Stimulated activated CD8-positive, alpha-beta memory T cell treated with anti-CD3 and anti-CD28 coated beads, Interleukin-12 subunit alpha, Interleukin-12 subunit beta, amount 100 ng/mL, for 1 hour (primary cell): ENCODE results near the gene PA2G4.
"Not testable (repeated sequence)": the region's sequence is repeated elsewhere in the genome, so short reads cannot be mapped to it uniquely, and the experiment has no call there.

Source experiments
- DNase-seq: peaks from one replicate; pipeline ENCODE4 v3.0.0-alpha.2; 2020; ENCODE audit warnings: low read depth

Gene PA2G4

DNA sequence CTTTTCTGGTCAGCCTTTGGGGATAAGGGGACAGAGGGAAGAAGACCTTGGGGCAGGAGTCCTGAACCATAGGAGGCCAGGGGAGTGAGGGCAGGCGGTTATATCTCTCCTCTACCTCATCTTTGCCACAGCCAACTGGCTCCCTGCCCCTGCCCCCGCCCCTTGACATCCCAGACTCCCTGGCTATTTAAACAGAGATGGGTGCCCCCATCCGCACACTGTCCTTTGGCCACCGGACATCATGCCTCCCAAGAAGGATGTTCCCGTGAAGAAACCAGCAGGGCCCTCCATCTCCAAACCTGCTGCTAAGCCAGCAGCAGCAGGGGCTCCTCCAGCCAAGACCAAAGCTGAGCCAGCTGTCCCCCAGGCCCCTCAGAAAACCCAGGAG, 49.3 kb downstream of the PA2G4 start:
- no peak for DNase-seq

DNA sequence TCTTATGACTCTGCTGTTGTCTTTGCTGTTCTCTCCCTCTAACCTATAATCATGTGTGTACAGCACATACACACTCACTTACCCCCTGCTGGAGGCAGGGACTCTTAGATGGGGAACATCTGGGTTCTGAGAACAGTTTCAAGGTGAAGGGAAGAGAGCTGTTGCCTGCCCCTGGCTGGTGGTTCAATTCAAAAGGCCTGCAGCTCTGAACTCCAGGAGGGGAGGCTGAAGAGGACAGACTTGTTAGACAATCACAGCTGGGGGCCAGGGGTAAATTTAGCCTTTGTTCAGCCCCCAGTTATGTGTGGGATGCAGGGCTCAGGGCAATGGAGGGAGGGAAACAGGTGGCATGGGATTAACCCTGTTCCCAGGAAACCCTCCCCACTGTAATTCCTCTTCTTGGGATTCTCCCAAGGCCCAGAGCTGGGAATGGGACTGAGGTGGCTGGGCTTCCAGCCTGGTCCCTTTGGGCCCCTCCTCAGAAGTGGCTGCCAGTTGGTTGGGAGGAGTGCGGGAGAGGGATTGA, 50.0 kb downstream of the PA2G4 start:
- no peak for DNase-seq

DNA sequence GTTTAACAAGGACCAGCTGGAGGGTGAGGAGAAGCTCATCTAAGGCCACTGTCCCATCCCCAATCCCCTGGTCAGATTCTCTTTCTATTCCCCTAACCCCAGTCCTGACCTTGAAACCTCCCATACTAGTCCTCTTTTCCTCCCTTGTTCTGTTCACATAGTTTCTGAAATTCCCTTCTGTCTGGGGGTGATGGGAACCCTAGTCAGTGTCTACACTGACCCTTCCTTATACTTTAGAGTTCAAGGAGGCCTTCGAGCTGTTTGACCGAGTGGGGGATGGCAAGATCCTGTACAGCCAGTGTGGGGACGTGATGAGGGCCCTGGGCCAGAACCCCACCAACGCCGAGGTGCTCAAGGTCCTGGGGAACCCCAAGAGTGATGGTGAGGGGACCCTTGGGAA, 50.5 kb downstream of the PA2G4 start:
- DNase-seq = no peak

DNA sequence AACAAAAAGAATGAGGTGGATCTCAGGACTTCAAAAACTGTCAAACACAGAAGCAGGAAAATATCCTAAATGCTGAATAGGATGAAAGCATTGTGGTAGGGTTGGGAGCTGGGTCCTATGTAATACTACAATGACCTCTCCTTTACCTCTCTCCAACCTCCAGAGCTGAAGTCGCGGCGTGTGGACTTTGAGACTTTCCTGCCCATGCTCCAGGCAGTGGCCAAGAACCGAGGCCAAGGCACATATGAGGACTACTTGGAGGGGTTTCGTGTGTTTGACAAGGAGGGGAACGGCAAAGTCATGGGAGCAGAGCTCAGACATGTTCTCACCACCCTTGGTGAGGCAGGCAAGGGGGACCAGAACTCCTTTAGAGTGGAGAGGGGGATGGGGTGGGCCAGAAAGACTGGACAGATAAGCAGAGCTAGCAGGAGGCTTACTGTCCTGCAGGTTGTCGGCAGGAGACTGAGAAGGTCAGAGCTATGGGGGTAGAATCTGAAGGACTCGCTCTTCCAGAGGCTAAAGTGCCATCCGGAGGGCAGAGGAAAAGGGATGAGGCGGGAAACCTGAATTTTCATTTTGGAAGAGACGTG, 51.0 kb downstream of the PA2G4 start:
- DNase-seq = no peak

DNA sequence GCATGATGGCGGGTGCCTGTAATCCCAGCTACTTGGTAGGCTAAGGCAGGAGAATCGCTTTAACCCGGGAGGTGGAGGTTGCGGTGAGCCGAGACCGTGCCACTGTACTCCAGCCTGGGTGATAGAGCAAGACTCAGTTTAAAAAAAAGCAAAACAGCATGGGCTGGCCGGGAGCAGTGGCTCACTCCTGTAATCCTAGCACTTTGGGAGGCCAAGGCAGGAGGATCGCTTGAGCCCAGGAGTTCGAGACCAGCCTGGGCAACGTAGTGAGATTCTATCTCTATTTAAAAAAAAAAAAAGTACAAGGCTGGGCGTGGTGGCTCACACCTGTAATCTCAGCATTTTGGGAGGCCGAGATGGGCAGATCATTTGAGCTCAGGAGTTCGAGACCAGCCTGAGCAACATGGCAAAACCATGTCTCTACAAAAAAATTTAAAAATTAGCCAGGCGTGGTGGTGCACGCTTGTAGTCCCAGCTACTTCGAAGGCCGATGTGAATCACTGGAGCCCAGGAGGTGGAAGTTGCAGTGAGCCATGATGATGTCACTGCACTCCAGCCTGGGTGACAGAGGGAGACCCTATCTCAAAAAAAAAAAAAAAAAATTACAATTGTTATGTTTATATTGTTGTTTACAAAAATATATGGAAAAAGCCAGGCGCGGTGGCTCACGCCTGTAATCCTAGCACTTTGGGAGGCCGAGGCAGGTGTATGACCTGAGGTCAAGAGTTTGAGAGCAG, 52.3 kb downstream of the PA2G4 start:
- DNase-seq = not testable (repeated sequence)

DNA sequence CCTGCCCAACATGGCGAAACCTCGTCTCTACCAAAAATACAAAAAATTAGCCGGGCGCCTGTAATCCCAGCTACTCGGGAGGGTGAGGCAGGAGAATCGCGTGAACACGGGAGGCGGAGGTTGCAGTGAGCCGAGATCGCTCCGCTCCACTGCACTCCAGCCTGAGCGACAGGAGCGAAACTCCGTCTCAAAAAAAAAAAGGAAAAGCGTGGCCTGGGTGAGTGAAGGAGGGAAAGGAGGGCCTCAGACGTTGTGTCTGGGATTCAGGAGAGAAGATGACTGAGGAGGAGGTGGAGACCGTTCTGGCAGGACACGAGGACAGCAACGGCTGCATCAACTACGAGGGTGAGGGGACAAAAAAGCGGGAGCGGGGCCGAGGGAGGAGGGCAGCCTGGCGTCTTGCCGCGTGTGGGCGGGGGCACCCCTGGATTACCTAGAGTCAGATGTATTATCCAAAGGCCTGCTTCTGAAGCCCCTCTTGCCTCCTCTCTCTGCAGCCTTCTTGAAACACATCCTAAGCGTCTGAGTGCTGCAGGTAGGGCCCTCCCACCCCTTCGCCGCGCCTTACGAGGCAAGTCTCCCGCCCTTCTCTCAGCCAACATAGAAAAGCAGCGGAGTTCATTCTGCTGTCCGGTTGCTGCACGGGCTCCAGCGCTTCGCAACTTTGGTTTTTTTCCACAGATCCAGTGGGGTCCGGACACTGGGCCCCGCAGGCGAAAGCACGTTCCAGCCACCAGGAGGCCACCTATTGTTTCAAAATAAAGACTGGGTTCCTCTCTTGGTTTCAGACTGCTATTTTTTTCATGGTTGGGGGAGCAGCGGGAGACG, 53.1 kb downstream of the PA2G4 start:
- DNase-seq = peak; percentile 25

DNA sequence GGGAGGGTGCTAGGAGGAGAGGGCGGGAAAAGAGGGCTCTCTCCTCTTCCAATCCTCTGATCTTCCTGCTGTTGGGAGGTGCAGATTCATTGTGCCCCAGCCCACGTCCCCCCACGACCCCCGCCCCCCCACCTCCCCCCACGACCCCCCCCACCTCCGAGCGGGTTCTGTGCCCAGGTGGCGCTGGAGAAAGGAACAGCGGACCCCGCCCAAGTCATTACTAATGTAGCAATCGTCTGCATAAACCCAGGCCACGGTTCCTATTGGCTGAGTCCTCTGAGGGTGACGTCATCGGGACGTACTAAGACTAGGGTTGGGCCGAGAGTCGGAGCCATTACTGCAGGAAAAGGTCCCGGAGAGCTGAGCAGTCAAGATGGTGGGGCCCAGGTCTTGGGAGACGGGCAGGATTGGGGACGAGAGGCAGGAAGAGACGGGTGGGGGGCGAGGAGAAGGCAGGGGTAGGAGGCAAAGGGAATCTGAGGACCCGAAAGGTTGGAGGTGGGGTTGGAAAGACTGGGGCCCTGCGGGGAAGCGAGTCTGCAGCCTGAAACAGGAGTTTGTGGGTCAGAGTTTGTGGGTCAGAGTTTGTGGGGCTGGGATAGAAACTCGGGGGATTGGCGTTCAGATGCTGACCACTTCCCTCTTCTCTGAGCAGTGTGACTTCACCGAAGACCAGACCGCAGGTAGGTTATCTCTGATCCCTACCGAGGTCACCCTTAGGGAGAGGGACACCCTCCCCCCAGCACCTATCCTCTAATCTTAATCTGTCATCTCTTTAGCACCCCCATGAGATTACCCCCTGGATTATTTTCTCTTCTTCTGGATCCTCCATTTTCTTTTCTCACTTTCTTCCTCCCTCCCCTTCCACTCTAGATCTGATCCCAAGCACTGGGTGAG, 53.9 kb downstream of the PA2G4 start, which contains the start of gene MYL6:
TSS of gene MYL6 (plus strand) at position 331 of the 897 bp plus-strand sequence. CDS start at position 374, 43 bp downstream.
- DNase-seq = peak; percentile 88

DNA sequence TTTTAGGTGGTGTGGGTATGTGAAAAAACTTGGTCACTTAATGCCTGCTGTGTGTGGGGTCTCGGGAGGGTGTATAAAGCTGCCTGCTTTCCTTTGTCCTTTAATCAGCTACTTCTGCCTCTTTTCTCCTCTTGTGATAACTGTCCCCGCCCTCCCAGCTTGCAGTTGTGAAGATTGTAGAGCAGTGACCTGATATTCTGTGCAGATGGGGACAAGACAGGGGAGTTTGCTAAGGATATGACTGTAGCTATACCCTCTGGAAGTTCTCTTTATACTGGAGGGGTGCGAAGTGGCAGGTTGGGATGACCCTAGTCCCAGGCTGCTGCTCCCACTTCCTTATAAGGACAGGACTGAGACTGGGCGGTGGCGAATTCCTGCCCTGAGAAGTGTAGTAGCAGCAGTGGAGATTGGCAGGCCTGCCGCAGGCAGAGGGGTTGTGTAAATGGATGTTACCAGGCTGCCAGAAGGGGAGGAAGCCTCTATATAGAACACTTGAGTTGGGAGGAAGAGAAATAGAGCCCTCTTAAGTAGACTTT, 54.6 kb downstream of the PA2G4 start:
- no peak for DNase-seq

DNA sequence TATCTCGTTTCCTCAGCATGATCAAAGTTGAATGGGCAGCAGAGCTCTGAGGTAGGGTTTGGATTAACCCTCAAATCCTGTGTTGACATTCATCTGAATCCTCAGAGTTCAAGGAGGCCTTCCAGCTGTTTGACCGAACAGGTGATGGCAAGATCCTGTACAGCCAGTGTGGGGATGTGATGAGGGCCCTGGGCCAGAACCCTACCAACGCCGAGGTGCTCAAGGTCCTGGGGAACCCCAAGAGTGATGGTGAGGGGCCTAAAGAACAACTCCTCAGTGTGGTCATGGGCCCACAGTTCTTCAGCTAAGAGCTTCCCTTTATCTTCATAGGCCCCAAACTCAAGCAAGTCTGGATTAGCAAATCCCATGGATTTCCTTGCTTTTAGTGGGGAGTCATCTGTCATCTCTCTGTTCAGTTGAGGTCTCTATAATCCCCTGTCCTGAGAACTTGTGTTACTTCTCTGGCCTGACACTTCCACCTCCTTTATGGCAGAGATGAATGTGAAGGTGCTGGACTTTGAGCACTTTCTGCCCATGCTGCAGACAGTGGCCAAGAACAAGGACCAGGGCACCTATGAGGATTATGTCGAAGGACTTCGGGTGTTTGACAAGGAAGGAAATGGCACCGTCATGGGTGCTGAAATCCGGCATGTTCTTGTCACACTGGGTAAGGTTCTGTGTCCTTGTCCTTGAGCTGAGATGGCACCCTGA, 55.3 kb downstream of the PA2G4 start:
- no peak for DNase-seq

DNA sequence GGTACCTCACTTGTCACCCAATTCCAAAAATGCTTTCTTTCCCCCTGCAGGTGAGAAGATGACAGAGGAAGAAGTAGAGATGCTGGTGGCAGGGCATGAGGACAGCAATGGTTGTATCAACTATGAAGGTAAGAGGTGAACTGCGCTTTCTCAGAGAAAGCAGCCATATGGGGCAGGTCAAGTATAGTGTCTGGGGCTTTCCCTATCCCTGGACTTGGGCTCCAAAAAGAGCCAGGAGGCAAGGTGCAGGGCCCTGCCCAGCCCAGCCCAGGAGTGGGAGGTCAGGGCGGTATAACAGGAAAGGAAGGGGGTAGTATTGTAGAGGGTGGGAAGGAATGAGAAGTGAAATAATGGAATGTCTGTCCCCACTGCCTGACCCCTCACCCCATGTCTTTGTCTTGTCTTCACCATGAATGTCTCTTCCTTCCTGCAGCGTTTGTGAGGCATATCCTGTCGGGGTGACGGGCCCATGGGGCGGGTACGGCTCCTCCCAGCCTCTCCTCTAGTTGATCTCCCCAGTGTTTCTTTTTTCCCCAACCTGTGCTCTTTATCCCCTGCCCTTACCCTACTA, 55.9 kb downstream of the PA2G4 start:
- DNase-seq = peak; percentile 43

DNA sequence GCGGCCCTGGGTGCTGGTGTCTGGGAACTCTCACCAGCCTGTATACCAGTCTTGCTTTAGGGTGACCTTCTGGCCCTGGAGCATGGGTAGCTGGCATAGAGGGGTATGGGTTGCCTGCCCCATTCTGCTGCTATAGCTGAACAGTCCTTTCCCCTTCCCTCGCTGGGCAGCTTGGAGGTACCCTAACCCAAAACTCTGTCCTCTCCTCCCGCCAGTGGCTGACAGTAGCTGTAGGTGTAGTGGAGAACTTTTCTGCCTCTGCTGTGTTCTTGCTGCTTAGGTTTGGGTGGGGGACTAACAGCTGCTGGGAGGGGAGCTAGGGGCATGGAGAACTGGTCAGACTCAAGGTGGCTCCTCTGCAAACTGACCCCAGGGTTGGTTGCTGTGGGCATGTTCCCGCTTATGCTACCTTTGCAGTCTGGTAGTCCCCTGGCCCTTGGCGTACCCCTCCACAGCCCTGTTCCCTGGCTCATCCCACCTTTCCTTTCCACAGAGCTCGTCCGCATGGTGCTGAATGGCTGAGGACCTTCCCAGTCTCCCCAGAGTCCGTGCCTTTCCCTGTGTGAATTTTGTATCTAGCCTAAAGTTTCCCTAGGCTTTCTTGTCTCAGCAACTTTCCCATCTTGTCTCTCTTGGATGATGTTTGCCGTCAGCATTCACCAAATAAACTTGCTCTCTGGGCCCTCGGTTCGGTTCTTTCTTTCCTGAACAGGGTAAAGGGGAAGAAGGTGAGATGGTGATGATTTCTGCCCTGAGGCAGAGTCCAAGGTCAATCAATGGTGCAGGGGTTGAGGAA, 56.7 kb downstream of the PA2G4 start:
- DNase-seq = no peak

DNA sequence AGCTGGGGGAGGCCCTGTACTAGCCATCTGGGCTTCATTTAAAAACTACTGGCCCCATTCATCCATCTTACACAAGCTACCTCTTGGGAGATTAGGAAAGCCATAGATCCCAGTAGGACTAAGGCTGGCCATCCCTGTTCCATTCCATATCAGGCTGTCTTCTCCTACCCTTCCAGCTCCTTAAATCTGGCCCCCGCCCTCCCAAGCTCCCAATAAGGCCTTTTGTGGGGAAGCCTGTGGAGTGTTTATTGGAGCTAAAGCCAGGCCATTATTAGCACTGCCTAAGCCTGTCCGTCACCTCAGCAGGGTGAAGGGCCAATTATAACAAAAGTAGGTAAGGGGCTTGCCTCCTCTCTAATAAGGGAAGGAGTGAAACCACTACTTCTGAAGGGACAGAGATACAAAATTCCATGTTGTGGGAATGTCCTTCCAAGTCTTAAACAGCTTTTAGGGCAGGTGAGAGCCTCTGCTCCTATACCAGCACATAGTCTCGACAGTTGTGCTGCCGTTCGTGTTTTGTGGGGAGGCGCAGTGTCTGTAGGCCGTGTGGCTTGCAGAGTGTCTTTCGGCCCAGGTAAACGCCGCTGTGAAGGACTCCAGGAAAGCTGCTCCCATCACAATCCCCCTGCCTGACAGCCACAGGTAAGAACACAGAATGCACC, 57.5 kb downstream of the PA2G4 start:
- no peak for DNase-seq

DNA sequence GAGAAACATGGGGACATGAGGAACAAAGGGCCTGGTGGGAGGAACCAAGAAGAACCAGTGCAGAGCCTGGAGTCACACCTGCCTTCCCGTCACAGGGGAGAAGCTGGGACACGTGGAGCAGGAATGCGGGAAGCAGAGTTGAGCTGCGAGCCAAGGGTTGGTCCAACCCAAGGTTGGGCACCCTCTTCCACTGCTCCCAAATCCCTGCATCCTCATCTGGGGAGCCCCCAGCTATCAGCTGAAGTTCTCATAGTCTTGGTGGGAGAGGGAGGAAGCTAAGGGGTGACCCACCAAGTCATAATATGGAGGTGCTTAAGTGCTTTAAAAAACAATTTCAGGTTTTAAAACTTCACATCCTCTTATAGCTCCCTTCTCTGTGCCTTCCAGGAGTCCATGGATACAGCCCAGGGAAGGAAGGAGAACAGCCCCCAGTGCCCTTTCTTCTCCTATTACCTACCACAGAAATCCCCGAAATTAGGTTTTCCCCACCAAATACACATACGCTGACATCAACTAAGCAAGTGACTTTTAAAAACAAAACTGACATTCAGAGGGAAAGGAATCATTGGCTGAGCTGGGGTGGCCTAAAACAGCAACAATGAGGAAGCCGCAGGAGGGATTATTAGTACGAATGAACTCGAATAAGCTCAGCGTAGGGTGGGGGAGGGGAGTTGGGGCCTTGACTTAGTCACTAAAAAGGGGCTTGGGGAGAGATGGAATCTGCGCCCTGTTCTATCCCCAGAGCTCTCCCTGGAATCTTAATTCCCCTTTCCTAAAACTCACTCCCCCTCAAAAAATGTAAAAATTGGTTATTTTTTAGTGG, 58.3 kb downstream of the PA2G4 start:
- no peak for DNase-seq
